ENCODE measurements around the gene BEND6.
A peak's percentile ranks its signal among the peaks of the same experiment; 100 is the strongest.

Gene BEND6

DNA sequence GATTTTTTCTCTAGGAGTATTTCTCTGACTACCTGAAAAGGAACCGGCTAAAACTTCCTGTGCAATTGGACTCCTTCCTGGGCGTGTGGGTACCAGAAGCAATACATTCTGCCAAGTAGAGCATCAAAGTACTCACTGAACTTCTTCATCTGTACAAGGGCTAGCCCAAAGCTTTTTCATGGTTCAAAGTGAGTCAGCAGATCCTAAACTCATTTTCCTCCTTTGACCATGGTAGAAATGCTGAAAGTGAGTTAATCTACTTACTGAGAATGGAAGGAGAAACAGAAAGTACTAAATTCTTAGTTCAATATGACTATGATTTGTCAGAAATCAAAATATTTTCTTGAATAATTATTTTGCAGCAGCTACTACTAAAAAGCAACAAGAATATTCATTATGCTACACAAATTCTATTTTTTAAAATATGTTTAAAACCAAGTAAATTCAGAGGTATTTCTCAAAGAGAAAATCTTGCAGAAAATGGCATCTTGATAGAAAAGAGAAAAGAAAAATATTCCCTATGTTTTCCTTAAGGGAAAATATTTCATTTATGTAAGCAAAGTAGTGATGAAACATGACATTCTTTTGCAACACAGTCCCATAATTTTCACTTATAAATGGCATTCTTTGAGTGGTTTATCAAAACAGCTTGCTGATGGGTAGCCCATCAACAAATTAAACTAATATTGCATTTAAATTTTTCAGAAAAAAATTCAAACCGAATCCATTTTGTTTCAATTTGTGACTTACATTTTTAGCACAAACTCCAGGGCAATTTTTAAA, 3.7 kb upstream of the BEND6 start:
- in situ Hi-C loops (cut with HindIII; ENCODE audit: low sequenced_read_pairs), result no loop called here
- TF ChIP-seq CTCF (IDR thresholded peaks at IDR 0.05; ENCODE audit: low read depth, low read length), result no peak
- DNase-seq (ENCODE audit: low read depth, low spot score), result no peak
- no peak overlapping the region for H3K4me3 ChIP-seq (ENCODE audit: low read depth, low read length)

DNA sequence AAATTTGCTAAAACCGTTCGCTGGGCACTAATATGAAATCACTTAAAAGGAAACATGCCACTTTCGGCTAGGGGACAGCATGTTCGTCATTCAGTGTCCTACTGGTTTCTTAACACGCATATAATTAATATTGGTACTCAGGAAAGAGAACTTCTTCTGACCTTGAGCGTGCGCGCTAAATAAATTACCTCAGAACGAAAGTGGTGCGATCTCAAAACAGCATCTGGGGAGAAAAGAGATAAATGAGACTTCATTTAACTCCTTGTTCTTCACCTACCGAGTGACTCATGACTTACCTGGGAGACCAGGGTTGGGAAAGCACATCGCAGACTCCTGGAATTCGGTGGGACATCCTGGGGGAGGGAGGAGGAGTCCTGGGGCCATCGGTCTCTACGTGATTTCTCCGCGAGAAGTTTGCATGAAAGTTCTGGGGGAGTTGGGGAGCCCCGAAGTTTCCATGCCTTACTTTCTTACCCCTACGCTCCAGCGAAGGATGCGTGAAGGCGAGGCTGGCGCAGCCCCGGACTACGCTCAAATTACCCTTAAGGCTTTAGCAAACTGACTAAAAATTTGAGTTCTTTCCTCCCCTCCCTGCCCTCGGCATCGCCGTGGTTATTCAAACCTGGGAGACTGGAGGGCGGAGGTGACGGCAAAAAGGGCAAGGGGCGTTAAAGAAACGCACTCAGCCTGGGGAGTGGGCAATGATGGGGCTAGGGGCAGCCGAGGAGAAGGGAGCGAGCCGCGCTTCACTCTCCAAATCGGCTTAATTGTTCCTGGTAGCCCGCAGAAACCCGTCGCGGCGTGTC, 1.1 kb upstream of the BEND6 start:
- DNase-seq (ENCODE audit: low read depth, low spot score), result no peak
- TF ChIP-seq CTCF (IDR thresholded peaks at IDR 0.05; ENCODE audit: low read depth, low read length), result no peak
- in situ Hi-C loops (cut with HindIII; ENCODE audit: low sequenced_read_pairs), result no loop called here
- H3K4me3 ChIP-seq (ENCODE audit: low read depth, low read length), result peak overlapping the region; percentile 89

DNA sequence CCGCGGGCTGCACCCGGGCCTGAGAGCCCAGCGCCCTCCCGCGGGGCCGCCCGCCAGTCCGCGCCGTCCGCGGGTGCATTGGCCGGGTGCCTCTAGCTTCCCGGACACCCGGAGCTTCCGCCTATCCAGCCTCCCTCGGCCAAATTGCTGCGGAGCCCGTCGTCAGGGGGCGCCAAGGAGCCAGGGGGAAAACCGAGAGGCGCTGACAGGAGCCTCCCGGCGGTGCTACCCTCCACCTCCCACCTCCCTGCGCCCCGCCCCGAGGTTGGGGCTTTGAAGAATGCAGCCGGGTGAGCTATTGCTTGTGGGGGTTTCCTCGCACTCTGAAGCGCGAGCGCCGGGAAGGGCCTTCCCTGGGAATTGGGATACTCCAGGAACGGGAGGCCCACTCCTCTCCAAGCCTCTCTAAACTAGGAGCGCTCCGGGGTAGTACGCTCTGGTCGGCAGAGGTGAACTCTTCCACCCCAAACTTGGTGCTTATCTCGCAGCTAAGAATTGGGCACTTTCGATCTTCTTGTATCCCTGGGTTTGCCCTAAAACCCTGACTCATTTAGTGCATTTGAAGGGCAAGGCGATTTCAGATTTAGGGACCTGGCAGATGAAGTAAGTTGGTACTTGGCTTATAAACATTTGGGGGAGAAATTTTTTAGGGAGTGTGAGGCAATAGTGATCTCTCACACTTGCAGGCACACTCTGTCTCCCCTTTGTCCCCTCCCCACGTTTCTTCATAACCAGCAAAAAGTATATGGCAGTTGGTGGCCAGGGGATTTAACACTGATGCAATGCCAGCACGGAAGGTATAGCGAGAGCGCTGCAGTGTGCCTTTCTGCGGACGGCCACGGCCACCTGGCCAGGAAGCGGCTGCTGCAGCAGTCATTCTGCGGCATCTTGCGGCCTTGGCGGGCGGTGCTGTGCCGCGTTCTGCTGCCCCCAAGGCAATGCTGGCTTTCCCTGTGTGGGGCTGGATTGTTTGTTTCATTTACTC, 556 bp downstream of the BEND6 start:
- H3K4me3 ChIP-seq (ENCODE audit: low read depth, low read length), result peak overlapping the region; percentile 89
- TF ChIP-seq CTCF (IDR thresholded peaks at IDR 0.05; ENCODE audit: low read depth, low read length), result peak; percentile 89
- DNase-seq (ENCODE audit: low read depth, low spot score), result peak; percentile 94
- in situ Hi-C loops (cut with HindIII; ENCODE audit: low sequenced_read_pairs), result no loop called here

DNA sequence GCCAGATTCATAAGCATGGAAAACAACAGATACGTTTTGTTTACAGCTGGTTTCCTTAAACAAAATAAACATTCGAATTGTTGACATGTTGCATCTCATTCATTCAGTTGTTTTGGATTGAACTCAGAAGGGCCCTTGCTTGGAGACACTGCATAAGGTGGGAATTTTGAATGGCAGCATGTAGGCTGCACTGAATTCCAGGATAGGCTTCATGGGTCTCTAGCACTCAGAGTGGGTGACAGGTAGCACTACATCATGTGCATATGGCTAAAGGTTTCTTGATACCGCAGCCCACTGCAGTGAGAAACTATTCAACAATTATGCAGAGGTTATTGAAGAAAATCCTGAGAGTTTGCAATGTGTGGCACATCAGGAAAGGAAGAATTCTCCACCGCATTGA, 1.6 kb downstream of the BEND6 start:
- H3K4me3 ChIP-seq (ENCODE audit: low read depth, low read length), result peak overlapping the region; percentile 89
- DNase-seq (ENCODE audit: low read depth, low spot score), result no peak
- in situ Hi-C loops (cut with HindIII; ENCODE audit: low sequenced_read_pairs), result no loop called here
- no peak for TF ChIP-seq CTCF (IDR thresholded peaks at IDR 0.05; ENCODE audit: low read depth, low read length)

- in situ Hi-C loops (cut with HindIII; ENCODE audit: low sequenced_read_pairs), result no loop called here
- no peak for TF ChIP-seq CTCF (IDR thresholded peaks at IDR 0.05; ENCODE audit: low read depth, low read length)
Observed at GRCh38 chr6:56957856-56958255, 2.9 kb downstream of the BEND6 start.

DNA sequence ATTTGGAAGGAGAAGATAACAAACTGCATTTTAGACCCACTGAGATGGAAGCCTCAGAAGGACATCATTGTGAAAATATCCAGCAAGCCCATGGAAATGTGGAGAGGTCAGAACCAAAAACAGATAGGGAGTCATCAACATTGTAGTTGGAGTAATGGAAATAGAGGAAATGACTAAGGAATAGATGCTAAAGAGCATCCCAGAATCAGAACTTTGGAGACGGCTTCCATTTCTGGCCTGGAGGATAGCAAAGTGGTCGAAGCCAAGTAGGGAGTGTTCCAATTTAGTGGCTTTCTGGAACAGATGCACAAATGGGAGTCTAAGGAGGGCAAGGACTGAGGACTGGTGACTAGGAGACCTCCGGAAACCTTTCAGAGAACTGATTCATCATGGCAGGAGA, 3.6 kb downstream of the BEND6 start:
- no peak for DNase-seq (ENCODE audit: low read depth, low spot score)
- no peak overlapping the region for H3K4me3 ChIP-seq (ENCODE audit: low read depth, low read length)
- in situ Hi-C loops (cut with HindIII; ENCODE audit: low sequenced_read_pairs), result no loop called here
- TF ChIP-seq CTCF (IDR thresholded peaks at IDR 0.05; ENCODE audit: low read depth, low read length), result no peak

More at GRCh38 chr6:56957856-56958255, 2.9 kb downstream of the BEND6 start:
- H3K4me3 ChIP-seq (ENCODE audit: low read depth, low read length), result no peak overlapping the region
- no peak for DNase-seq (ENCODE audit: low read depth, low spot score)
